ENCODE data around the gene RABGGTA.

GRCh38 chr14:24269368-24269767 is 2.0 kb downstream of the RABGGTA start:
- no peak for TF ChIP-seq CTCF (IDR thresholded peaks at IDR 0.05)
- no peak for TF ChIP-seq POLR2A (IDR thresholded peaks at IDR 0.05)

Measured in right lobe of liver (tissue), 4 donors.